HEK293 (cell line): ENCODE results near the gene FOXC1.
A peak's percentile ranks its signal among the peaks of the same experiment; 100 is the strongest.

ENCODE experiments used
- GFI1B ChIP-seq: fragments of 450-650 bp; formaldehyde crosslinking; IDR thresholded peaks from 2 replicates; pipeline ENCODE4 v1.5.1; 2016; ENCODE audit warnings: missing biosample characterization, missing genetic modification characterization
- MEIS1 ChIP-seq: sonication (generic); formaldehyde crosslinking; IDR thresholded peaks from 2 replicates; pipeline ENCODE4 v1.8.1; 2022; ENCODE audit warnings: missing genetic modification reagents, mild to moderate bottlenecking, borderline replicate concordance
- MZF1 ChIP-seq: fragments of 450-650 bp; formaldehyde crosslinking; IDR thresholded peaks from 2 replicates; pipeline ENCODE4 v1.5.1; 2017; ENCODE audit warnings: missing biosample characterization, missing genetic modification characterization, borderline replicate concordance
- PRDM2 ChIP-seq: fragments of 450-650 bp; formaldehyde crosslinking; IDR thresholded peaks from 2 replicates; pipeline ENCODE4 v1.5.1; 2016; ENCODE audit warnings: missing biosample characterization, missing genetic modification characterization, borderline replicate concordance
- SP7 ChIP-seq: fragments of 450-650 bp; formaldehyde crosslinking; IDR thresholded peaks from 2 replicates; pipeline ENCODE4 v1.5.1; 2016; ENCODE audit warnings: missing biosample characterization, missing genetic modification characterization
- TCF7L2 ChIP-seq: IDR thresholded peaks from 2 replicates; pipeline ENCODE4 v1.6.1; 2011; ENCODE audit warnings: low read depth, mild to moderate bottlenecking, inconsistent platforms, low read length, moderate library complexity, borderline replicate concordance
- ZBTB10 ChIP-seq: fragments of 450-650 bp; formaldehyde crosslinking; IDR thresholded peaks from 2 replicates; pipeline ENCODE4 v1.5.1; 2016; ENCODE audit warnings: missing biosample characterization, missing genetic modification characterization
- ZBTB11 ChIP-seq: fragments of 450-650 bp; formaldehyde crosslinking; conservative IDR thresholded peaks from 2 replicates; pipeline ENCODE4 v1.5.1; 2016; ENCODE audit warnings: low read depth, missing biosample characterization, missing genetic modification characterization
- ZNF114 ChIP-seq: fragments of 450-650 bp; formaldehyde crosslinking; IDR thresholded peaks from 2 replicates; pipeline ENCODE4 v1.5.0; 2017; ENCODE audit warnings: missing biosample characterization, missing genetic modification characterization
- ZNF133 ChIP-seq: fragments of 450-650 bp; formaldehyde crosslinking; IDR thresholded peaks from 2 replicates; pipeline ENCODE4 v1.5.1; 2016; ENCODE audit warnings: missing biosample characterization, missing genetic modification characterization
- ZNF16 ChIP-seq: fragments of 450-650 bp; formaldehyde crosslinking; IDR thresholded peaks from 2 replicates; pipeline ENCODE4 v1.5.1; 2016; ENCODE audit warnings: low read depth, missing biosample characterization, missing genetic modification characterization
- ZNF18 ChIP-seq: fragments of 450-650 bp; formaldehyde crosslinking; IDR thresholded peaks from 2 replicates; pipeline ENCODE4 v1.5.1; 2016; ENCODE audit warnings: missing biosample characterization, missing genetic modification characterization
- ZNF184 ChIP-seq: fragments of 450-650 bp; IDR thresholded peaks from 2 replicates; pipeline ENCODE4 v1.5.1; 2018; ENCODE audit warnings: missing biosample characterization, mild to moderate bottlenecking, missing genetic modification characterization
- ZNF23 ChIP-seq: fragments of 450-650 bp; formaldehyde crosslinking; IDR thresholded peaks from 2 replicates; pipeline ENCODE4 v1.5.1; 2016; ENCODE audit warnings: missing biosample characterization, missing genetic modification characterization, borderline replicate concordance
- ZNF26 ChIP-seq: fragments of 450-650 bp; formaldehyde crosslinking; IDR thresholded peaks from 2 replicates; pipeline ENCODE4 v1.5.1; 2016; ENCODE audit warnings: missing biosample characterization, missing genetic modification characterization
- ZNF350 ChIP-seq: fragments of 450-650 bp; formaldehyde crosslinking; IDR thresholded peaks from 2 replicates; pipeline ENCODE4 v1.5.0; 2017; ENCODE audit warnings: missing biosample characterization, mild to moderate bottlenecking, missing genetic modification characterization
- ZNF398 ChIP-seq: fragments of 450-650 bp; formaldehyde crosslinking; IDR thresholded peaks from 2 replicates; pipeline ENCODE4 v1.5.1; 2017; ENCODE audit warnings: missing biosample characterization, missing genetic modification characterization
- ZNF555 ChIP-seq: fragments of 450-650 bp; formaldehyde crosslinking; conservative IDR thresholded peaks from 2 replicates; pipeline ENCODE4 v1.5.1; 2017; ENCODE audit warnings: missing biosample characterization, mild to moderate bottlenecking, missing genetic modification characterization, inconsistent platforms
- ZNF571 ChIP-seq: fragments of 450-650 bp; formaldehyde crosslinking; IDR thresholded peaks from 2 replicates; pipeline ENCODE4 v1.5.0; 2017; ENCODE audit warnings: missing biosample characterization, missing genetic modification characterization
- ZNF704 ChIP-seq: fragments of 450-650 bp; formaldehyde crosslinking; IDR thresholded peaks from 2 replicates; pipeline ENCODE4 v1.5.1; 2016; ENCODE audit warnings: missing biosample characterization, missing genetic modification characterization
- ZNF776 ChIP-seq: fragments of 450-650 bp; formaldehyde crosslinking; IDR thresholded peaks from 2 replicates; pipeline ENCODE4 v1.5.0; 2017; ENCODE audit warnings: missing biosample characterization, missing genetic modification characterization, borderline replicate concordance

FOXC1 gene

GRCh38 chr6:1630771-1631217, 21.1 kb downstream of the FOXC1 start (continued):
- TF ChIP-seq ZNF776 (tag by site-specific recombination): no peak
- TF ChIP-seq ZNF23 (tag by site-specific recombination): no peak
- TF ChIP-seq ZNF184 (tag by site-specific recombination): 0 out of 2 replicates have a peak, but pooled peaks have one; percentile 69
- peak; percentile 65 for TF ChIP-seq ZBTB10 (tag by site-specific recombination)
- peak; percentile 76 for TF ChIP-seq GFI1B
- no peak for TF ChIP-seq ZNF114 (tag by site-specific recombination)
- TF ChIP-seq MZF1 (tag by site-specific recombination): 0 out of 2 replicates have a peak, but pooled peaks have one; percentile 3
- no peak for TF ChIP-seq PRDM2 (tag by site-specific recombination)
- peak; percentile 98 for TF ChIP-seq TCF7L2
- TF ChIP-seq ZNF571 (tag by site-specific recombination): no peak
- TF ChIP-seq ZNF398: peak; percentile 82
- TF ChIP-seq ZNF350 (tag by site-specific recombination): no peak
- TF ChIP-seq ZNF16: no peak
- no peak for TF ChIP-seq ZNF704 (tag by site-specific recombination)
- no peak for TF ChIP-seq ZNF26 (tag by site-specific recombination)
- no peak for TF ChIP-seq MEIS1
- no peak for TF ChIP-seq ZNF18 (tag by site-specific recombination)
- no peak for TF ChIP-seq ZNF555 (tag by site-specific recombination)
- TF ChIP-seq SP7: peak; percentile 100
- TF ChIP-seq ZBTB11 (tag by site-specific recombination): no peak
- TF ChIP-seq ZNF133 (tag by site-specific recombination): no peak
